Measurements from ENCODE around the gene CNOT6L.

Gene CNOT6L

DNA sequence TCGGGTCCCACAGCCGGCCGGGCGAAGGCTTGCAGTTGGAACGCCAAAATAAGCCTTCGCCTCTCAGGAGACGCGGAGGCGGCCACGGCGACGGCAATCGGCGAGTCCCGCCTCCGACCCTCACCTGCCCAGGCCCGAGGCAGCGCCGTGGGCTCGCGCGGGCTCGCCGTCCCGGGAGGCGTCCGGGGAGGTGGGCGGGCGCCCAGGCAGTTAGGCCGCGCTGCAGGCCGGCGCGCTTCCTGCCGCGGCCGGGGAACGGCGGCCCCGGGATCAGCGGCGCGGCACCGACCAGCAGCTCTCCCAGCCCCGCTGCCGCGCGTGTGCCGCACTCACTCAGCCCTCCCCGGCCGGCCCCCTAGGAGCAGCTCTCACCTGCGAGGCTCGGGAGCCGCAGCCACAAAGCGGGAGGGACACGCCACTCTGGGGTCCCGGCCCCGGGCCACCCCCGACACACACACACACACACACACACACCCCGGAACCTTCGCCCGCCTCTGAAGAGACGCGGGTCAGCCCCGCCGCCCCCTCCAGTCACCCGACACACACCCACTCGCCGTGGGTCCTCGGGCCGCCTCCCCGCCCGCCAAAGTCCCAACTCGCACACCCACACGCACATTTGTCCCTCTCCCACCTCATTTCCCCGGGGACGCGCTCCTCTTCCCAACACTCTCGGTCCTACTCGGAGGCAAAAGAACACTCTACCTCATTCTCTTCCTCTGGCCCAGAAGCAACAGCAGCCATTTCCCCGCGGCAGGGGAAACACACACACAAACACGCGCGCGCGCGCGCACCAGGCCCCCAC lies at the start of gene CNOT6L:
Gene CNOT6L, minus strand, starts transcription at position 767 of the 802 bp plus-strand sequence. Its CDS starts 60 bp downstream, at position 707.
- DNase-seq, result peak; percentile 88

DNA sequence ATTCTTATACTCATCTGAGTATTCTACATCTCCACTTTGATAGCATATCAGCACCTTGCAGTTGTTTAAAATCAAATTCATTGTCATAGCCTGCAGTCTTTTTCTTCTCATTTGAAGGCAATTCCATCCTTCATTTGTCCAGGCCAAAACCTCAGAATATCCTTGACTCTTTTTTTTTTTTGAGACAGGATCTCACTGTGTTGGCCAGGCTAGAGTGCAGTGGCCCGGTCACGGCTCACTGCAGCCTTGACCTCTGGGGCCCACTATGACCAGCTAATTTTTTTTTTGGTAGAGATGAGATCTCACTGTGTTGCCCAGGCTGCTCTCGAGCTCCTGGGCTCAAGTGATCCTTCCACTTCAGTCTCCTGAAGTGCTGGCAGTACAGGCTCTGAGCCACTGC lies 46.1 kb upstream of the CNOT6L start:
- DNase-seq, result no peak

DNA sequence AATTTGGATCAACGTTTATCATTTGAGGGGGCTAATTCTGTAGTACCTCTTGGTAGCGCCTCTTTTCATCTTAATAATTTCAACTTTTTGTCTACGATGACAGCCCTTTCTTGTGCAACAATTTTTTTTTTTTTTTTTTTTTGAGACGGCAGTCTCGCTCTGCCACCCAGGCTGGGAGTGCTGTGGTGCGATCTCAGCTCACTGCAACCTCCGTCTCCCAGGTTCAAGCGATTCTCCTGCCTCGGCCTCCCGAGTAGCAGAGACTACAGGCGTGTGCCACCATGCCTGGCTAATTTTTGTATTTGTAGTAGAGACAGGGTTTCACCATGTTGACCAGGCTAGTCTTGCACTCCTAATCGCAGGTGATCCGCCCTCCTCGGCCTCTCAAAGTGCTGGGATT lies 44.2 kb upstream of the CNOT6L start:
- DNase-seq, result peak; percentile 30

DNA sequence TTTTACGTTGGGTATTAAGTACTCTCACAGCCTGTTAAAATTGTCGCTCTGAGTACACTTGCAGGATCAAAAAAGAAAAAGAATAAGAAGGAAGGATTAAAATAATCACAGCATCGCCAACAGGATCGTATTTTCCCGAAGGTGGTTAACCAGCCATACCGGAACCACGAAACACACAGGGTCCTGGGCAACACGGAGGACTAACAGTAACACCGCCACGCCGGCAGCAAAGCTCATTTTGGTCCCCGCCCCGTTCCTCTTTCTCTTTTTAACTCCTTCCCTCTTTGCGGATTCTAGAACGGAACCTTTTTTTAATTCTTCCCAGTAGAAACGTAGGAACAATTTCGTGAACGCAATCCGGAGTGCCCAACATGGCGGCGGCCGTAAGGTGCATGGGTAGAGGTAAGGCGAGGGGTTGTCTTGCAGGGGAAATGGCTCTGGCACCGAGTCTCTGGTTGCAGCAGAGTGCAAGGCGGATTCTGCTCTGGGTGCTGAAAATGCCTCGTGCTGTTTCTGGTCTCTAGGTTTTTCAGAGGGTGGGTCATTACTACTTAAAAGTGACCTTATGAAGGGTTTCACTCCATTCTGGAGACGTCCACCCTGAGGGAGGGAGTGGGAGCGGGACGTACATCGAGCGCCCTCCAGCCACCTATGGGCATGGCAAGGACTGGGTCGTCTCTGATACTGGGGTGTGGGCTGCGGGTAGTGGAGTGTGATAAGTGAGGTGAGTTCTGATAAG lies 43.5 kb upstream of the CNOT6L start, which contains the start of gene MRPL1:
Gene MRPL1, plus strand, starts transcription at position 353 of the 739 bp plus-strand sequence. Its CDS starts 19 bp downstream, at position 372.
- DNase-seq, result peak; percentile 93

DNA sequence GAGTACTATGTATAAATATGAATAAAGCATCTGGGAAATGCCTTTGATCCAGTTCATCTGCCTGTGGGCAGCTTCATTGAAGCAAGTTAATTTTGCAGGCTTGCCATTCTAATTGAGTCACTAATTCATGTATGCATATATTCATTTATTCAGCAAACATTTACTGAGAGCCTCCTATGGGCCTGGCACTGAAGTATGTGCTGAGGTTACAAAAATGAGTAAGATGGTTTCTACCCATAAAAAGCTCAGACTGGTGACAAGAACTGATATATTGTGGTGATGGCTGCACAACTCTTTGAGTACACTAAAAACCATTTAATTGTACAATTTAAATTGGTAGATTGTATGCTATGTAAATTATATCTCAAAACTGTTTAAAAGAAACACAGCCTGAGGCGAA lies 42.3 kb upstream of the CNOT6L start:
- no peak for DNase-seq

DNA sequence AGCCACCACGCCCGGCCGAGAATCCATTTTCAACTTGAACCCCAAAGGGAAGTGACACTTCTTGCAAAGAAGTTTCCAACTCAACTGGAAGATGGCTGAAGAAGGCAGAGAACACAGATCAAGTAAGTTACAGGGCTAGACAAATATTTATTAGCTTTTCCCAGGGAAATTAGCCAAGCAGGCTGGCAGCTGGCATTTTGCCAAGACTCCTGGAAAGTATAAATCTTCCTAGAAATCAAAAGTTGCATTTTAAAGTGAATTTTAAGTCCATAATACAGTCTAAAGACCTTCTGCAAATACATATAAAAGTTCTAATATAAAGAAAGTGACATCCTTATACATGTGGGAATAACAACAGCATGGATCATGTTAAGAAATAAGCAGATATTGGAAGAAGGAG lies 40.1 kb upstream of the CNOT6L start:
- no peak for DNase-seq

DNA sequence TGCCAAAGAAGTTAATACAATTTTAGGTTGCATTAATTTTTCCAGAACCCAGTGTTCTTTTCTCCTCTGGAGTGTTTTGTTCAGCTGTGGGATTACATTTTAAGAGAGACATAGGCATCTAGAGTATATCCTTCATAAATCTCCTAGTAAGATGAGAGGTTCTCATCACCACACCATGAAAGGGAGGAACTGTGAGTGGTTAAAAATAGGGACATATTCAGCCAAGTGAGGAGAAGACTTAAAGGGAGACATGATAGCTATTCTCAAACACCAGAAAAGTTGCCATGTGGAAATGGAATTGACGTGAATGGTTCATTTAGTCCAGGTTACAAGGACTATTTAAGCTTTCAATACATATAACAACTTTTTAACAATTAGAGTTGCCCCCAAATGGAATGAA lies 37.0 kb upstream of the CNOT6L start:
- no peak for DNase-seq

DNA sequence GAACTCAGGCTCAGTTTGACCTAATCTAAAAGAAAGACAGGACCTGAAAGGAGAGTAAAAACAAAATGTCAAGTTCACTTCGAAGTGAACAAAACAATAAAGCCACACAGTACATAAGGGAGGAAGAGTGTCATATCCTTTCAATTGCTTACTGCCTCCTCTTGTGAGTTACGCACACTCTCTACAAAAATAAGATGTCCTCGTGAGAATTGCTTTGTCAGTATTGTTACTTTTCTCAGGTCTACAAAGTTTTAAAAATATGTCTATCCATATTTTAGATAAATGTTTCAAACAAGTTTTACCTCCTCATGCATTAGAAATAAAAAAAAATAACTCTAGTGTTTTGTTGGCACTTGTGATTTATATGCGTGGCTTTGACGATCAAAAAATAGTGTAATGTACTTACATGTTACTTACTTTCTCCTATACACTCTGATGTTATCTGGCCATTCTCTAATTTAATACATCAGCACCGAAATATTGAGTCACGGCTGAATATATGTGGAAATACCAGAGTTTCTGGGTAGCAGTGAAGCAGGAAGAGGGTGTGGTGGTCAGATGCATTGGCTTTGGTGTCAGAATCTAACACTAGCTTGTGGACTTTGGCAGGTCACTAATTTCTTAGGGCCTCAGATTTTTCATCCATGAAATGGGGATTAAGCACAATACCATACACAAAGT lies 35.4 kb upstream of the CNOT6L start:
- DNase-seq, result peak; percentile 74

DNA sequence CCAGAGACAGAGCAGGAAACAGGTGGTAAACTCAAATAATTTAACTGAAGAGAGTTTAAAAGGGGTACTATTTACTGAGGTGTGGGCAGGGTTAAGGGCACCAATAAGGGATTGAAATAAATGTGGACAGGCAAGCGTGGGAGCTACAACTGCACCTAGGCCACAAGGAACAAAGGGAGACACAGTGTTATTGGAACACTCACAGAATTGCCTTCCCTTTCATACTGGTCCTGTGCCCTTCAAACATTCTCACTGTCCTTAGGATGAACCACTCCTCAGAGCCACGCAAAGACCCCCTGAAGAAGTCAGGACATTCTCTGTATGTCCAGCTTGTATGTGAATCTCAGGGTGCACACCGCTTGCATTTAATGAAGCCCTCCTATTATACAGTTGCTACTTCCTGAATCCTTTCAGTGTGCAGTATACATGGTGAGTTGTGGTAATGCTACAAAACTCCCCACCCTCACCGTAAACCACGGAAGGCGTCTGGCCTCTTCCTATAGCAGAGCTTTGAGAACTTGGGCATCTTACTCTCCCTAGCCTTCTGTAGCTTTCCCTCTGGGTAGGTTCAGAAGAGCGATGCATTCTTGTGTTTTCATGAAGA lies 33.8 kb upstream of the CNOT6L start:
- DNase-seq, result peak; percentile 85

DNA sequence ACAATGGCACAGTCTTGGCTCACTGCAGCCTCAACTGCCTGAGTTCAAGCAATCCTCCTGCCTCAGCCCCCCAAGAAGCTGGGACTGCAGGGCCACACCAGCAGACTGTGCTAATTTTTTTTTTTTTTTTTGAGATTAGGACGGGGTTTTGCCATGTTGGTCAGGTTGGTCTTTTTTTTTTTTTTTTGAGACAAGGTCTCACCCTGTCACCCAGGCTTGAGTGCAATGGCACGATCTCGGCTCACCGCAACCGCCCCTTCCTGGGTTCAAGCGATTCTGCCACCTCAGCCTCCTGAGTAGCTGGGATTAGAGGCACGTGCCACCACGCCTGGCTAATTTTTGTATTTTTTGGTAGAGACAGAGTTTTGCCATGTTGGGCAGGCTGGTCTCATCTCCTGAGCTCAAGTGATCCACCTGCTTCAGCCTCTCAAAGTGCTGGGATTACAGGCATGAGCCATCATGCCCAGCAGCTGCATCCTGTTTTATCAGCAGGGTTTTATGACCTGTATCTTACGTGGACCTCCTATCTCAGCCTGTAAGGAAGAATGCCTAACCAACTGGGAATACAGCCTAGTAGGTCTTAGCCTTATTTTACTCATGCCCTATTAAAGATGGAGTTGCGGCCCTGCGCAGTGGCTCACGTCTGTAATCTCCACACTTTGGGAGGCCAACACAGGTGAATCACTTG lies 30.3 kb upstream of the CNOT6L start:
- DNase-seq, result no peak

DNA sequence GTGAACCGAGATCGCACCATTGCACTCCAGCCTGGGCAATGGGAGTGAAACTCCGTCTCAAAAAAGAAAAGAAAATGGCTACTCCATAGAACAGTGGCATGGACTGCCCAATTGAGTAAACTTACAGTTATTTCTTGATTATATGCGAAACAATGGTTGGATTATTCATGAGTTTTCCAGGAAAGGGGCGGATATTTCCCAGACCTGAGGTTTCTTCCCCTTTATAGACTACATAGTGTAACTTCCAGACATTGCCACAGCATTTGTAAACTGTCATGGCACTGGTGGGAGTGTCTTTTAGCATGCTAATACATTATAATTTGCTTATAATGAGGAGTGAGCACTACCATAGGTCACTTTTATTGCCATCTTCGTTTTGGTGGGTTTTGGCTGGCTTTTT lies 29.3 kb upstream of the CNOT6L start:
- no peak for DNase-seq

DNA sequence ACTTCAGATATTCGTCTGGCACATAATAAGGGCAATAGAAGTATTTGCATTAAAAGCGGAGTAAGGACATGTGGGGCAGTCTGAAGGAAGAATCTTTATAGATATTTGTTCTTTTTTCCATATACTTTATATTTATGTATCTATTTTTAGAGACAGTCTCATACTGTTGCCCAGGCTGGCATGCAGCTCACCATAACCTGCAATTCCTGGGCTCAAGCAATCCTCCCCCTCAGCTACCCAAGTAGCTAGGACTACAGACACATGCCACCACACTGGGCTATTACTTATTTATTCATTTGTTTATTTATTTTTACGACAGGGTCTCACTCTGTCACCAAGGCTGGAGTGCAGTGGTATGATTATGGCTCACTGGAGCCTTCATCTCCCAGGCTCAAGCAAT lies 26.8 kb upstream of the CNOT6L start:
- DNase-seq, result no peak

DNA sequence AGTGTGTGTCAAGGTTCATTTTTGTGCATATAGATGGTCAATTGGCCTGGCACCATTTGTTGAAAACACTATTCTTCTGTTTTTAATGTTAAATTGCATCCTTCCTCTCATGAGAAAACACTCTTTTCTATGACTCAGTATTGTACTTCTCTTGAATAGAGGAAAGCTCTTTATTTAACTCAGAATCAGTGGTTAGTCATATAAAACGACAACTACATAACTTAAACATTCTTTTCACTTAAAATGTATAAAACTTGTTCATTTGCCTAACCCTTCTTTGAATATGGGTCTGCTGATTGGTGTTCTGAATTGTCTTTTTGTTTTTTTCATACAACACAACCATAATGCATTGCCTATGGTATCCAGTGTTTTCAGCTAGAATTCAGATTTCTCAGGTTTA lies 26.2 kb upstream of the CNOT6L start:
- no peak for DNase-seq

DNA sequence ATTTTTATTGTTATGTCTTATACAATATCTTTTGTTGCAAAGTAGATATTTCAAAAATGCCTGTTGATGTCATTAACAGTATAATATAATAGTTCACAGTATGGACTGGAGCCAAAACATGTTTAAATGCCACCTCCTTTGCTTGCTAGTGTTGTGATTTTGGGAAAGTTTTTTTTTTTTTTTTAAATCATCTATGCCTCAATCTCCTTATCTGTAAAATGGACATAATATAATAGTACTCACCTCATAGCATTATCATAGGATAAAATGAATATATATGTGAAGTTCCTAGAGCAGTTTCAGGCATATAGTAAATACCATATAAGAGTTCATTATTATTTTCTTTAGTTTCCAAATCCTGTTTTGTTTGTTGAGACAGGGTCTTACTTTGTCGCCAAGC lies 25.2 kb upstream of the CNOT6L start:
- DNase-seq, result no peak

DNA sequence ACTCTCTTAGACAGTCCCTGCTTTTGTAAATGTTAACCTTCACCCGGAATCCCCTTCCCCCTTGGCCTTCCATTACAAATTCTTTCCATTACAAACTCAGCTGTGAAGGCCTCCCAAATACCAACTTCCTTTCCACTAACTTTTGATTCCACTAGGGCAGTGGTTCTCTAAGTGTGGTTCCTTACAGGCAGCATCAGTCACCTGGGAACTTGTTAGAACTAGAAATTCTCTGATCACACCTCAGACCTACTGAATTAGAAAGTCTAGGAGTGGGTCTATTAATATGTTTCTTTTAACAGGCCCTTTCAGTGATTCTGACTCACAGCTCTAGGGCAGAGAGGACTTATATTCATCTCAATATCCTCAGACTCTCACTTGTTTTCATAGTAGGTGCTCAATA lies 24.5 kb upstream of the CNOT6L start:
- DNase-seq, result no peak

DNA sequence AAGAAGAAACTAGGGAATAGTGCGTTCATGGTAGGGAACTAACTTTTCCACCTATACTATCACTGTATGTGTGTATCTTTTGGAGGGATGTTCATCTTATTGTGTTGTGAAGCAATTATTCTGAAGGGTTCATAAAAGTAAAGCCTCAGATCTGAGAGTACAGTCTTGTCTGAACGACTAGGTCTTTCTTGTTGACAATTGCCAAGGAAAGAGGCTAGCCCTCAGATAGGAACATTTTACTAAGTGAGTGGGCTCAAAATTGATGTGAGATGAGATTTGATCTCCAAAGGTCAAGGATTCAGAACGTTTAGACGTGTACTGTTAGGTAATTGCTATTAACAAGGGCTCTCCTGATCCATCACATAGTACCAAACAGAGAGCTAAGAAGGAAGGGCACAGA lies 15.2 kb upstream of the CNOT6L start:
- no peak for DNase-seq

DNA sequence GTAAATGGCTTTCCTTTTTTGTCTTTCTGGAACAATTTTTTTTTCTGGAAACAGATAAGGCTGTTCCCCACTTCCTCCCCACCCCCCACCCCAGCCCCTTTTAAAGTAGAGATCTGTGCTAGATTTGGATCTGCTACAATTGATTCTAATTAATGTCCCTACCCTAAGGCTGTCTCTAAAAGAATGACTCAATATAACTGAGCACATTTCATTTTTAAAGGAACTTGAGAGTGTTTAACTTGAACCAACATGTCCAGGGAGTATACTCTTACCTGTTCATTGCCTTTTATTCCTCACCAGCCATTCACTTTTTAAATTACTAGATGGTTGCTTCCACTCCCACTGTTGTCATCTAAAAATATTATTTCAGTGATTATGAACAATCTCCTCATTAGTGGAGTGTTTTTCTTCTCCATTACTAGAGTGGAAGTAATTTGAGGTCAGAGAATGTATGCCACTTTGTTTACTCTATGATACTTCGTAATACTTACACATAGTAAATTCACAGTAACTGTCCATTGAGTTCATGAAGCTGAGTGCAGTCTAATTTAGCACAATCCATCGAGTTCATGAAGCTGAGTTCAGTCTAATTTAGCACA lies 14.1 kb upstream of the CNOT6L start:
- DNase-seq, result no peak

DNA sequence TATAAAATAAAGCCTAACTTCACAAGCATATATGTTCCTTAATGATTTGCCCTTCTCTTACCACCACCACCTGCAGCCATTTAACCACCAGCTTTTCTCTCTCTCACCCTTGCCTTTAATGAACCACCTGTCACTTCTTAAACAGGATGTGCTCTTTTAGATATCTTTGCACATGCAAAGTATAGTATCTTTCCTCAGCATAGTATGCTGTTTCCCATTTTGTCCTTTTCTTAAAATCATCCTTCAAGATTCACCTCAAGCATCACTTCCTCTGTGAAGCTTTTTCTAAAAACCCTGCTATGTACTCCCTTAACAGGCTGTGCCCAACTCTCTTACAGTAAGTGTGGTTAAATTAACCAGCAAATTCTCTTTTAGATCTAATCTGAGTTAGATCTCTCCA lies 8.2 kb upstream of the CNOT6L start:
- DNase-seq, result peak; percentile 48

DNA sequence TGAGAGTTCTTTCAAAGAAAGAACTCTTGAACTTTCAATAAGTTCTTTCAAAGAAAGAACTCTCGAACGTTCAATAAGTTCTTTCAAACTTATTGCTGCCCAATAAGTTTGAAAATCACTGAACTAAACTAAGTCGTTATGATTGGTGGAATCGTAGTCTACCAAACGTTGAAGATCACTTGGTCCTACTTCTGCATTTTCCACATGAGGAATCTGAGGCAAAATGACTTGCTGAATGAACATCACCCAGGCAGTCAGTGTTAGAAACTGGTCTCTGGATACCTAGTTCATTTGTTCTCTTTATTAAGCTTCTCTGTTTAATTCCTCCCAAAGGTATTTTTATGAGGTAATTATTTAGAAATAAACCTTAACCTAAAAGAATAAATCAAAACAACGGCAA lies 7.1 kb upstream of the CNOT6L start:
- no peak for DNase-seq

DNA sequence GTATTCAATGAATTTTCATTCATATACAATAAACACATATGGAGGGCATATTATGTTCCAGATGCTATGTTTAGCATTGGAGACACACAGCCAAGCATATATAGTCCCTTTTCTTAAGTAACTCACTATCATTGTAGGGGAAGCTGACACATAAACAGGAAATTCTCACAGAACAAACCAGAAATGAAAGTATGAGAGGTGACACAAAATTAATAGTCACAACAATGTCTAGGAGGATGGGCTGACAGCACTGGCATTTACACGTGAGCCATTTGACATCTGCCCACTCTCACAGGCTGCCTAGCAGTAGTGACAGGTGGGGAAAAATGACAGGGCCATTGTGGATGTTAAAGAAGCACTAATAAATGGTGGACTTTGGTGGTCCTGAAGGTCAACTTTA lies 2.6 kb upstream of the CNOT6L start:
- peak; percentile 80 for DNase-seq

DNA sequence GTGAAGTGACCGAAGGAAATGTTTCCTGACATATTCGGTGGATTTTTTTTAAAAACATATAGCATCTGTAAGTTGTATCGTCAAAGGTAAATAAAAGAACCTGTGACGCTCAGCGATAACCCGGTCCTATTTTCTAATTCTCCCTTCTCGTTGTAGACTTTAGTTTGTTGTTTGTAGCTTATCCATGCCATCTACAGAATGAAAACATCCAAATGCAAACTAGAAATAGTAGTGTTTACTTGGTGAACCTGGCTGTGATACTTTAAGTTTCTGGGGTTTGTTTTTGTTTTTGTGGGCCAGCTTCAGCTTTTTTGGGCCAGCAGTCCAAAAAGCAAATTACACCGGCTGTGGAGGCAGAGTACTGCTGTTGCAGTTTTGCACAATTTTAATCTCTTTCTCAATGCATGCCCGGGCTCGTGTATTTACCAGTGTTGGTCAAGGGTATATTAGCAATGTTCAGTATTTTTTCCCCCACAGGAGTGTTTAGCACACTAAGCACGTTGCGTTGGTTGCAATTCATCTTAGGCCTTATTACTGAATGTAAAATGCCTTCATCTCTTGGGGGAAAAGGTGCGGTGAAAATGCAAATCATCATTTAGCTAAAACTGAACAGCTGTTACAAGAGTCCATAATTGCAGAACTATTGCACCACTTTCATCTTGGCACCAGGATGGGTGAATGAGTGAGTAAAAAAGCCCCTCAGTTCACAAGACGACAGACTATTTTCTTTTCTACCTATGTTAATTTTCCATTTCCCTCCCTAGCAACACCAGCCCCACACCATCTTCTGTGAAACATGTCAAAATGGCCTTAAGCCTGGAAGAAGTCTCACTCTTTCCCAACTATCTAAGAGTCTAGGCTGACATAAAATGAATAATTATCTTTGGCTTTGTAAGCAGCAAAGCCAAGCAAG lies 1.7 kb upstream of the CNOT6L start:
- DNase-seq, result peak; percentile 48
